ENCODE measurements around the gene LCK. TPM values are rescaled to one million over a fixed set of nuclear protein-coding genes. Genes with fewer than 3 reads are reported as not detected.

The LCK gene
- total and polyA plus RNA-seq, 2 of the 8 experiments (the other 6 are each of a cell fraction or from before 2014, with no cell fraction given), result 75.3 to 122 TPM

GRCh38 chr1:32256473-32257226, 5.6 kb downstream of the LCK start:
- no peaks in the 10 kb centered on the region for H4K20me1 ChIP-seq (replicated peaks in 1 of 2; ENCODE audit: control insufficient read depth in 1 of 2, insufficient read depth in 2 of 2, low read length in 2 of 2)
- no peak overlapping the region for H3K56ac ChIP-seq (replicated peaks; ENCODE audit: insufficient read length, low read depth, low read length)
- H3K14ac ChIP-seq (ENCODE audit: insufficient read length), result no peak overlapping the region
- no peak overlapping the region for H4K5ac ChIP-seq (ENCODE audit: insufficient read length, low read depth, low read length)
- DNase-seq (ENCODE audit: low read depth in 1 of 2, low spot score in 2 of 2), result no peak
- ChIA-PET CTCF (ENCODE audit: partially characterized antibody) (interaction anchor here (0.9 to 5.3 kb wide), 4 partner anchors 8 to 72 kb away, joined by 3 to 37 read pairs (median 4); partner anchors contain the start of genes FAM167B and LCK), POLR2A (ENCODE audit: partially characterized antibody) (interaction anchor here (0.6 to 1.3 kb wide), 7 partner anchors 9 to 310 kb away, joined by 3 to 6 read pairs (median 4); no protein-coding TSS in a partner anchor)
- H2AFZ ChIP-seq (ENCODE audit: low read length), result no peak overlapping the region
- H3K4me3 ChIP-seq (ENCODE audit: extremely low read depth in 1 of 4, insufficient read depth in 2 of 4, low read depth in 3 of 4, low read length in 4 of 4), result no peak overlapping the region
- no peaks in the 10 kb centered on the region for H3K9me3 ChIP-seq (ENCODE audit: insufficient read depth in 2 of 2, low read depth in 1 of 2, low read length in 1 of 2)
- no peak overlapping the region for H4K8ac ChIP-seq (ENCODE audit: extremely low read depth, insufficient read depth, low read length)
- no peaks in the 10 kb centered on the region for H3K79me1 ChIP-seq (ENCODE audit: low read depth, low read length)
- no peaks in the 10 kb centered on the region; a peak in 1 of 7 replicates for H3K4me1 ChIP-seq (replicated peaks in 1 of 4; ENCODE audit: control insufficient read depth in 3 of 4, insufficient read depth in 4 of 4, low read length in 3 of 4)
- no peak overlapping the region for H2AK5ac ChIP-seq (ENCODE audit: low read depth, low read length)
- no peak overlapping the region for H2BK120ac ChIP-seq (replicated peaks; ENCODE audit: low read depth, low read length)
- H3K27me3 ChIP-seq (replicated peaks in 1 of 4; ENCODE audit: control insufficient read depth in 3 of 4, extremely low read depth in 1 of 4, insufficient read depth in 3 of 4, low read length in 3 of 4), result no peaks in the 10 kb centered on the region; a peak in 1 of 7 replicates
- H3K23ac ChIP-seq (ENCODE audit: insufficient read length), result no peak overlapping the region
- H3K36me3 ChIP-seq (ENCODE audit: control insufficient read depth in 2 of 4, insufficient read depth in 4 of 4, low read length in 3 of 4), result no peaks in the 10 kb centered on the region
- H3K23me2 ChIP-seq (ENCODE audit: low read depth, low read length), result no peaks in the 10 kb centered on the region; the same call in 1 of the 2 replicates
- no peak overlapping the region for H2BK20ac ChIP-seq (ENCODE audit: low read length)
- FAIRE-seq, result no peak
- no peak overlapping the region for H3K4me2 ChIP-seq (ENCODE audit: insufficient read depth in 1 of 2, low read depth in 2 of 2, low read length in 2 of 2)
- WGBS, 2 experiments (ENCODE audit: extremely low coverage in 1 of 2, insufficient coverage in 1 of 2, insufficient read length in 1 of 2, insufficient replicate concordance in 2 of 2, low coverage in 1 of 2, low lambda C conversion rate in 2 of 2, missing lambda C conversion rate in 1 of 2), result 88% methylated on average over 9 of the region's 9 CpGs; no CpG with 5 or more reads in 1 of the 2 experiments
- no peaks in the 10 kb centered on the region for H3K79me2 ChIP-seq (ENCODE audit: control insufficient read depth in 1 of 2, insufficient read depth in 2 of 2, low read length in 2 of 2)
- H2BK12ac ChIP-seq (ENCODE audit: low read depth, low read length), result no peak overlapping the region
- H4K91ac ChIP-seq (replicated peaks; ENCODE audit: insufficient read length, low read length), result no peak overlapping the region
- H3K27ac ChIP-seq (ENCODE audit: low read depth, low read length), result no peak overlapping the region
- no peak overlapping the region for H3K18ac ChIP-seq (ENCODE audit: extremely low read depth, low read length)
- H3K4ac ChIP-seq (replicated peaks; ENCODE audit: insufficient read length, low read depth, low read length), result no peak overlapping the region
- H2BK5ac ChIP-seq (ENCODE audit: low read depth, low read length), result no peak overlapping the region
- H2BK15ac ChIP-seq (ENCODE audit: low read length), result no peak overlapping the region
- H3K9ac ChIP-seq (replicated peaks in 1 of 4; ENCODE audit: extremely low read depth in 1 of 4, low read depth in 3 of 4, low read length in 3 of 4), result no peak overlapping the region
- no peak for TF ChIP-seq POU5F1 (IDR thresholded peaks at IDR 0.05; ENCODE audit: low read depth, low read length)
